Measurements from ENCODE around the gene PLSCR3.

Gene PLSCR3

DNA sequence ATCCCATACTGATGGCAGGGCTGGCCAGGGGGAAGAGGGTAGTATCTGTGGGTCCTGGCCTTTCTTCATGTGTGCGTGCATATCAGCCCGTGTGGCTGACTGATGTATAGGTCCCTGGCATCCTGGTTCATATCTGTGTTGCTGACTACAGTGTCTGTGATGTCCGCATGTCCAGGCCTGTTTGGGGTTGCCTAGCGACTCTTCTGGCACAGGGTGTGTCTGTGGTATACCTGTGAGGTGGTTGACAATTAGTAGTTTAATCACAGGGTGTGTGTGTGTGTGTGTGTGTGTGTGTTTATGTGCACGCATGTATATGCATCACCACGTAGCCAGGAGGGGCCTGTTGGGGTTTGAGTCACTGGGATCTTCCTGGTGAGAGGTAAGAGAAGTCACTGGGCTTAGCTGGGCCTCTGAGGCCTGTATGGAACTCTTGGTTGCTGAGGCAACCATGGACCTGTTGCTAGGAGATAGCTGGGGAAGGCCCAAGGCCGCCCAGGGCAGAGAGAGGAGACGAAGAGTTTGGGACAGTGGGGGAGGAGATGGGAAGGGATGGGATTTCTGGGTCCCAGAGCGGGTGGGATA lies 40.0 kb downstream of the PLSCR3 start:
- H3K4me3 ChIP-seq (ENCODE audit: low read depth, low read length), result no peak overlapping the region
- TF ChIP-seq, protein P1, sequence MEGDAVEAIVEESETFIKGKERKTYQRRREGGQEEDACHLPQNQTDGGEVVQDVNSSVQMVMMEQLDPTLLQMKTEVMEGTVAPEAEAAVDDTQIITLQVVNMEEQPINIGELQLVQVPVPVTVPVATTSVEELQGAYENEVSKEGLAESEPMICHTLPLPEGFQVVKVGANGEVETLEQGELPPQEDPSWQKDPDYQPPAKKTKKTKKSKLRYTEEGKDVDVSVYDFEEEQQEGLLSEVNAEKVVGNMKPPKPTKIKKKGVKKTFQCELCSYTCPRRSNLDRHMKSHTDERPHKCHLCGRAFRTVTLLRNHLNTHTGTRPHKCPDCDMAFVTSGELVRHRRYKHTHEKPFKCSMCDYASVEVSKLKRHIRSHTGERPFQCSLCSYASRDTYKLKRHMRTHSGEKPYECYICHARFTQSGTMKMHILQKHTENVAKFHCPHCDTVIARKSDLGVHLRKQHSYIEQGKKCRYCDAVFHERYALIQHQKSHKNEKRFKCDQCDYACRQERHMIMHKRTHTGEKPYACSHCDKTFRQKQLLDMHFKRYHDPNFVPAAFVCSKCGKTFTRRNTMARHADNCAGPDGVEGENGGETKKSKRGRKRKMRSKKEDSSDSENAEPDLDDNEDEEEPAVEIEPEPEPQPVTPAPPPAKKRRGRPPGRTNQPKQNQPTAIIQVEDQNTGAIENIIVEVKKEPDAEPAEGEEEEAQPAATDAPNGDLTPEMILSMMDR (IDR thresholded peaks at IDR 0.05; ENCODE audit: low read depth, low read length), result no peak

DNA sequence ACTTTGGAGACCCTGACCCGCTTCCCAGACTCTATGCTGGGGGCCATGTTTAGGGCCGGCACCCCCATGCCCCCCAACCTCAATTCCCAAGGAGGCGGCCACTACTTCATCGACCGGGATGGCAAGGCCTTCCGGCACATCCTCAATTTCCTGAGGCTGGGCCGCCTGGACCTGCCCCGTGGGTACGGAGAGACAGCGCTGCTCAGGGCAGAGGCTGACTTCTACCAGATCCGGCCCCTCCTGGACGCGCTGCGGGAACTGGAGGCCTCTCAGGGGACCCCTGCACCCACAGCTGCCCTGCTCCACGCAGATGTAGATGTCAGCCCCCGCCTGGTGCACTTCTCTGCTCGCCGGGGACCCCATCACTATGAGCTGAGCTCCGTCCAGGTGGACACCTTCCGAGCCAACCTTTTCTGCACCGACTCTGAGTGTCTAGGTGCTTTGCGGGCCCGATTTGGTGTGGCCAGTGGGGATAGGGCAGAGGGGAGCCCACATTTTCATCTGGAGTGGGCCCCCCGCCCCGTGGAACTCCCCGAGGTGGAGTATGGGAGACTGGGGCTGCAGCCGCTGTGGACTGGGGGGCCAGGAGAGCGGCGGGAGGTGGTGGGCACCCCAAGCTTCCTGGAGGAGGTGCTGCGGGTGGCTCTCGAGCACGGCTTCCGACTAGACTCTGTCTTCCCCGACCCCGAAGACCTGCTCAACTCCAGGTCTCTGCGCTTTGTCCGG lies 41.3 kb downstream of the PLSCR3 start:
- TF ChIP-seq, protein P1 (IDR thresholded peaks at IDR 0.05; ENCODE audit: low read depth, low read length), result no peak
- H3K4me3 ChIP-seq (ENCODE audit: low read depth, low read length), result peak overlapping the region; percentile 91

DNA sequence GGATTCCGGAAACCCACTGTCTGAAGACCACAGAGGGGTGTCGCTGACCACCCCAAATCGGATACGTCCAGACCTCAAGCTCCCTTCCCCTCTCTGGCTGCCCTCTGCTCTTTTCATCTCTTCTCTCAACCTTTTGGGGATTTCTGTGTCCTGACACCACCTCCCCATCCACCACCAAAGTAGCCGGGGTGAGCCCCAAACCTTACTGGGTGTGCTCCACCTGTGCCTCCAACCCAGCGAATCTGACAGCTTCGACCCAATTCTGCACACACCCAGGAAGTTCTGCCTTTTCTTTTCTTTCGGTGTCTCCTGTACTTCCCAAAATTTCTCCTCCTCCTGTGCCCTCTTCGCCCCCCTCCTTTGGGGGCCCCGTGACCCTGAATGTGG lies 41.8 kb downstream of the PLSCR3 start:
- H3K4me3 ChIP-seq (ENCODE audit: low read depth, low read length), result peak overlapping the region; percentile 91
- TF ChIP-seq, protein P1 (IDR thresholded peaks at IDR 0.05; ENCODE audit: low read depth, low read length), result peak; percentile 37; the same call in 1 of the 2 replicates

DNA sequence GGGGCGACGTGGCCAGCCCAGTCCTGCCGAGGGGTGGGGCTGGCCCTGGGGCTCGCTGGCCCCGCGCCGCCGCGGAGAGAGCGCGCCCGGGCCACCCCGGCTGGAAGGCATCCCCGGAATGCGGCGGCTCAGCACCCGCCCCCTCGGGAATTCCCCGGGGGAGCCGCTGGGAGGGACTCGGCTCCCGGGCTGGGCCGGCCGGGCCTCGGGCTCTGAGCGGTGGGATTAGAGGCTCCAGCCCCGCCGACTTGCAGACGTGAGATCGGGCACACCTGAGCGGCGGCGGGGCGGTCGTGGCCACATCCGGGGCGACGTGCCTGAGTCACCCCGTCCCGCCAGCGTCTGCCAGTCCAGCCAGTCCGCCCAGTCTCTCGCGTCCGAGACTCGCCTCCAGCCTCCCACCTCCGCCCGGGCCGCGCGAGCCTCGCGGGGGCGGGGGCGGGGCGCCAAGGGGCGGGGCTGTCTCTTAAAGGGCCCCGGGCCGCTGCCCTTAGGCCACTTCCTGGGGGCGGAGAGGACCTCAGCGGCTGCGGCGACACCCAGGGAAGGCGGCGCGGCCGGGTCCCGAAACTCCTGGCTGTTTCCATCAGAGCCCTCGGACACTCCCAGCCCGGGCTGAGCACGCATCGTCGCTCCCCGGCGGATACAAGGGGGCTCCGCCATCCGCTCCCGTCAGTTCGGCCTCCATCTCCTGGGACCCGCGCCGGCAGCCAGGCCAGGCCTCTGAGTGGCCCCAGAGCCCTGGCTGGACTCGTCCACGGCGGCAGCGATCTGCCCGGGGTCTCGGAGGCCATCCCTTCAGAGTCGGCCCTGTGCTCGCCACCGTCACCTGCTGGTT lies 42.4 kb downstream of the PLSCR3 start, which contains the start of gene KCTD11:
KCTD11 (plus strand) TSS at position 498 of the 838 bp plus-strand sequence.
- TF ChIP-seq, protein P1 (IDR thresholded peaks at IDR 0.05; ENCODE audit: low read depth, low read length), result no peak; the same call in 1 of the 2 replicates
- H3K4me3 ChIP-seq (ENCODE audit: low read depth, low read length), result peak within 1 kb of the TSS; percentile 91

DNA sequence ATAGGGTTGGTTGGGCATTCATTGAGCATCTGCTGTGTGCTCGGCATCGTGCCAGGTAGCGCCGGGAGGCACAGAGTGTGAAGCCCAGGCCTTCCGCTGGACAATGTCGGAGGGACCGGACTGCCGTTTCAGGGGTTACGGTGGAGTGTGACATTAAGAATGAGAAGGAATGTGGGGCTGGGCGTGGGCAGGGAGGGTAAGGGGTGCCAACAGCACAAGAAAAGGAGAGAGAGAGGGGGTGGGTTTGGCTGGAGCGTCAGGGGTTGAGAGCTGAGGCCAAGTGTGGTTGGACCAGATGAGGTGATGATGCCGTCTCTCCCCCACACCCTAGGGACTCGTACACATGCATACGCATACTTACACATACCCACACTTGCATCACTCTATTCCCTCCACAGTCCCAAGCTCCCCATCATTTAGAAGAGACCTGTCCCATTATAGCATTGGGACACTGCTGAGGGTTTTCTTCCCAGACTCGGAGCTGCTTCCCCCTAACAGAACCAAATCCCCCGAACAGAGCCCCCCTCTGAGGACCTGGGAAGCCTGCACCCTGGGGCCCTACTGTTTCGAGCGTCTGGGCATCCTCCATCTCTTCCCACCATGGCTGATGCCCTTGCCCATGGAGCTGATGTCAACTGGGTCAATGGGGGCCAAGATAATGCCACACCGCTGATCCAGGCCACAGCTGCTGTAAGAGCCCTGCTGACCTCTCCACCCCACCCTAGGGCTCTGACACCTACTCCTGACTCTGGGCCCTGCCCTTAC lies 45.7 kb downstream of the PLSCR3 start:
- no peak overlapping the region for H3K4me3 ChIP-seq (ENCODE audit: low read depth, low read length)
- TF ChIP-seq, protein P1 (IDR thresholded peaks at IDR 0.05; ENCODE audit: low read depth, low read length), result no peak

DNA sequence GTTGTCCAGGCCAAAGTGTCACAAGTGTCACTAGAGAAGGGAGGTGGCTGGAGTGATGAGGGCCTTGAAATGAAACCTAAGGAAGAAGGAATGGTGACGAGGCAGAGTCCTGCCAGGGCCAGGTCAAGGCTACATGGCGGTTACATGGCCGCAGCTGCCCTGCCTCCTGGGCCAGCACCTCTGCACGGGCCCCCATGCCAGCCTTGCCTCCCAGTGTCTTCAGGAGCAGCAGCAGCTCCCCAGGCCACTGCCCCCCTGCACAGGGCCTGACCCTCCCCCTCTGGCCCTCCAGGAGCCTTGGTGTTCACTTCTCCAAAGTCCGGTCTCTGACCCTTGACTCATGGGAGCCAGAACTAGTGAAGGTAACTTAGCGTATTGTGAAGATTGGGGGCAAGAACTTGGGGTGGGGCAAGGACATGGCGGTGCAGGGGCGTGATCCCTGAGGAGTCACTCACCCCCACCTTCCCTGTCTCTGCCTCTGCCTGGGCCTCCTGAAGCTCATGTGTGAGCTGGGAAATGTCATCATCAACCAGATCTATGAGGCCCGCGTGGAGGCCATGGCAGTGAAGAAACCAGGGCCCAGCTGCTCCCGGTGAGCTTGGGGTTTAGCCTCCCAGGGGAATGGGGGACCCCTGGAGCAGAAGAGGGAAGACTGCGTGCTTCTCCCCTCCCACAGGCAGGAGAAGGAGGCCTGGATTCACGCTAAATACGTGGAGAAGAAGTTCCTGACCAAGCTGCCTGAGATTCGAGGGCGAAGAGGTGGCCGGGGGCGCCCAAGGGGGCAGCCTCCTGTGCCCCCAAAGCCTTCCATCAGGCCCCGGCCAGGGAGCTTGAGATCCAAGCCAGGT lies 46.5 kb downstream of the PLSCR3 start:
- TF ChIP-seq, protein P1 (IDR thresholded peaks at IDR 0.05; ENCODE audit: low read depth, low read length), result no peak
- H3K4me3 ChIP-seq (ENCODE audit: low read depth, low read length), result no peak overlapping the region

Measured in WI38 (cell line).